ENCODE results near the gene AFDN.
A peak's percentile ranks its signal among the peaks of the same experiment; 100 is the strongest.

The AFDN gene

DNA sequence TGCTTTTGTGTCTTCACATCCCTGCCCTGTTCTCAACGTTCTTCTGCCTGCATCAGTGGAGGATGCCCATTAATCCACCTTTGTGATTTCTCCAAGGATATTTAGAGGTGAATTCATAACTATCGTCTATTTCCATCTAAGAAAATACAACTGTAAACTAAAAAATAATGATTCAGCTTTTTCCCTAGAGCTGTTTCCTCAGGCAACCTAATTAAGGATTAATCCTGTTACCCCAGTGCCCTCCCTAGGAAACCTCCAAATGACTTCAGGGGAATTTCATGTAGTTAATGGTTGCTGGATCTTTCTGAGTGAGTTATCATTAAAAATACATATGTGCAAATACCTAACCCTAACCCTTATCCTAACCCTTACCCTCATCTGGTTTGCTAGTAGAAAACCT is 14.6 kb upstream of the AFDN start:
- DNase-seq (ENCODE audit: low read depth) = no peak

DNA sequence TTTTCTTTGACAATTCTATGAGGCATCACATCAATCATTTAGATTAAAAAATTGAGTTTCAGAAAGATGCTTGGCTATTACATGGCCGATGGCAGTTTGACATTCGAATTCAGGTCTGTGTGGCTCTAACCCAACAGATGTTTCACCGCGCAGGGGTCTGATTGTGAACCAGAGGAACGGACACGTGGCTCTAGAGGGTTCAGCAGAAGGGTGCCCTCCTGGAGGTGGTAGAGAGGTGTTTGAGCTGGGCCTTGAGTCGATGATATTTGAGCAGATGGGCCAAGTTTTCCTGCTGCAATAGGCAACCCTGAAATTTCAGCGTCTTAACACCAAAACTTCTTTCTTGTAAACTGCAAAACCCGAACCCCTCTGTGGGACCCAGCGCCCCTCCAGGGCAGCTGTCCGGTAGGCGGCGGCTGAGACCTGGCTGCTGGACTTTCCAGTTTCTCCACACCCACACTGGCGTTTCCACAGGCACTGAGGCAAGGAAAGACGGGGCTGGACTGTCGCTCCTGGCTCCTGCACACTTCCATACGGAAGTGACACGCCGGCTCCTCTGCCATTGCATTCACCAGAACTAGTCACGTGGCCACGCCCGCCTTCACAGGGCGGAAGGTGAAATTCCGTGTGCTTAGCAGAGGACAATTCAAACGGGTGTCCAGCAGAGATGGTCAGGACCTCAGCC is 11.3 kb upstream of the AFDN start:
- DNase-seq (ENCODE audit: low read depth) = no peak

DNA sequence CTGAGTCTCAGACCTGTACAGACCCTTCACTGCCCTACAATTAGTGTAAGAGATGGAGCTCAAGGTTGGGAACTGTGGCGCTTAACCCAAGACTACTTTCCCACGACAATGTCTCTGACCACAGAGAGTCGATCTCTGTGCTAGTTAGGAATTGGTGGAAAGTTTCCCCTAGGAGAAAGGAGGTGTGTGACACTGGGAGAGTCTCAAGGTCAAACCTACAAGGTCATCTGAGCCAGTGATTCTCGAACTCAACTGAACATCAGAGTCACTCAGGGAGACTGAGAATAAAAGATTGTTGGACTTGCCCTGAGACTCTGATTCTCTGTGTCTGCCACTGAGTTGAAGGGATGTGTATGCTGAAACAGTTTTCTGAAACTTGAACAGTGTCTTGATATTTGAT is 9.7 kb upstream of the AFDN start:
- DNase-seq (ENCODE audit: low read depth) = no peak

DNA sequence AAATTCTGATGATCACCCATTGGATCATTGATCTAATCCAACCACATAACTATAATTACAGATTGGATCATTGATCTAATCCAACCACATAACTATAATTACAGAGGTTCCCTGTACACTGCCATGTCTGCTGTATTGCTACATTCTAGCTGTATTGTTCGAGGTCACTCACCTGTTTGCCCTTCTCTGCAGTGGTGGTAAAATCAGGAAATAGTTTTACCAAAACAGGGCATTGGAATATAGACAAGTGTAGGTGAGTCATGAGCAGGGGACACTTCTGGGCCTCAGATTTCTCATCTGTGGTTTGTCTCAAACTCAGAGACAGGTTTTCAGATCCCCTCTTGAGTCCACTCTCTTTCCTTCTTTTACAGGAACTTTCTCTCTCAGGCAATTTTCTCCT is 9.0 kb upstream of the AFDN start:
- no peak for DNase-seq (ENCODE audit: low read depth)

DNA sequence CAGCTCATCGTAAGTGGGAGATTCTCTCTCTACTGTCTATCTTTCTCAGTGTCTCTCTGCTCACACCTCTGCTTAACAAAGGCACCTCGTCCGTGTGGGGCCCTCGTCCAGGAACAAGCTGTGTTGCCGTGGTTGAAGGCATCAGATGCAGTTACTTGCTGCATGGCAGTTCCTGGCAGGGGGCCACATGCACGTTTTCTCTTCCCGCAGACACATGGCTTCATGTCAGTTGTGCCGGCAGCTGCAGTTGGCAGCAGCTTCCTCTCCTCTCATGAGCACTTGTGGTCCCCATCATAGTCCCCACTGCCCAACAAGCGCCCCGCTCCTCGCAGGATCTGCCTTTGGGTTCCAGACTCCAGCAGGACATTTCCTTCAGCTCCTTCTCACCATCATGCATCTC is 7.1 kb upstream of the AFDN start:
- DNase-seq (ENCODE audit: low read depth) = no peak

DNA sequence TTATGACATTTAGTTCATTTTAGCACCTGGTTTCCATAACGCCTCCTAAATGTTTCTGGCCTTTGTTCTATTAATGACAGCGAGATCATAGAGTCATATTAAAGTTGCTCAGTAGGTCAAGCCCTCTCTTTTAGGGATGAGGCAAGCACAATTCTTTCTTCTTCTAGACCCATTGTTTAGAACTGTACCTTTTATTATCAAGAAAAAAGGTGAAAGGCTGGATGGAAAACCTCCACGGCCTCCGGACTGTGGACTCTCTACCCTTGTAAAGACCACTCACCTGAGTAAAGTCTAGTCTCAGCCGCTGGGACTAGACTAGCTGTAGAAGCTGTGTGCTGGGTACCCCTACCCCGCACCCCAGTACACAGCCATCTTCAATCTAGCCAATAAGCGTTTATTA is 6.0 kb upstream of the AFDN start:
- DNase-seq (ENCODE audit: low read depth) = no peak

DNA sequence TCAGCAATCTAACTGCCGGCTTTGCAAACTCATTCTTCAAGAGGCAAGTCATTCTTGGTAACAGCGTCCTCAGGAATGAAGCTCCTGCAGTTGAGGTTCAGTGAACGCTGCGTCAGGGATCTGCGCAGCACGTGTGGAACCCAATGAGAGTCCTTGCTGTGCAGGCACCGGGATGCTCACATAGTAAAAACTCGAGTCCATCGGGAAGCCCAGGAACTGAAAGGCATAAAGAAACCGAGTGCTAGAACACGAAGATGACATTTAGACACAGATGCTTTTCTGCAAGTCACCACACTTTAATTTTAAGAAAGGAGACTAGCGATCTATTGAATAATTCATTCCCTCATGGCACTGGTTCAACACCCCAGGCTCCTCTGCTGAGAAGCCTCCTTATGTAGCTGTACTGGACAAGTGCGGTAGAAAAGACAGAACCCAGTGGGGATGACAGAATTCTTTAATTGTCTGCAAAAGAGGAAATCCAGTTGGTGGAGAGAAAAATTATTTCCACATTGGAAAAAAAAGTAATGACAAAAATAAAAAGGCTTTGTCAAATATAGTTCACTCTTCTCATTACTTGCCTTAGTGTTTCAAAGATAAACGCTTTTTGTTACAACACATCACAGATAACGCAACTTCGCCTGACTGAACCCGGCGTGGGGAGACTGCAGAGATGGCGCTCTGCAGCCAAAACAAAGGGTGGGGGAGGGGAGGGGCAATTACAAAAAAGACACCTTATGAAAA is 1.9 kb upstream of the AFDN start:
- DNase-seq (ENCODE audit: low read depth) = no peak

DNA sequence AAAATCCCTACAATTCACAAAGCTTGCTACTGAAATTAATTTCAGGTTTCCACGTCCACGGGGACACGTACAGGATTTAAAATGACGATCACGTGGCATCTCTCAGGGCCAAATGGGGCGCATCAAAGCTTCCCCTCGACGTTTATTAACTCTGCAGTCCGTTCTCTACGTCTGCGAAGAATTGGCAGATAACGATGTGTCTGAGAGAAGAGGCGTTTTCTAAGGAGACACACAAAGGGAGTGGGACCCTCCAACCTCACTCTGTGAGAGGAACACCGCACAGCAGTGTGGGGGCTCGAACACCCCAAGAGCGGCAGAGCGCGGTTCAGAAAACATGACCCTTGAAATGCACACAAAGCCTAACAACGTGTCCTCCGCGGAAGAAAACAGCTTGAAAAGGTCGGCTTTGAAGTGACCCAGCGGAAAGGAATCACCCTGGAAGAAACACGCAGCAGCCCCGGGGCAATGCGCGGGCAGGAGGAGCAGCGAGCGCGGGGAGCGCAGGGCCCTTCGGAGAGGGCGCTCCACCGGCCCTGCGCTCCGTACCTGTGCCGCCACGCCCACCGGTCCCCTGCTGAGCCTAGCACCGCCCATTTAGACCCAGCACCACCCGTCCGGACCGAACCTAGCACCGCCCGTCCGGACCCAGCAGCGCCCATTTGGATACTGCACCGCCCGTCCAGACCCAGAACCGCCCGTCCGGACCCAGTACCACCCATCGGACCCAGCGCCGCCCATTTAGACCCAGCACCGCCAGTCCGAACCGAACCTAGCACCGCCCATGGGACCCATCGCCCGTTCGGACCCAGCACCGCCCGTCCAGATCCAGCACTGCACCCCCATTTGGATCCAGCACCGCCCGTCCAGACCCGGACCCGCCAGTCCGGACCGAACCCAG is 1.1 kb upstream of the AFDN start:
- no peak for DNase-seq (ENCODE audit: low read depth)

DNA sequence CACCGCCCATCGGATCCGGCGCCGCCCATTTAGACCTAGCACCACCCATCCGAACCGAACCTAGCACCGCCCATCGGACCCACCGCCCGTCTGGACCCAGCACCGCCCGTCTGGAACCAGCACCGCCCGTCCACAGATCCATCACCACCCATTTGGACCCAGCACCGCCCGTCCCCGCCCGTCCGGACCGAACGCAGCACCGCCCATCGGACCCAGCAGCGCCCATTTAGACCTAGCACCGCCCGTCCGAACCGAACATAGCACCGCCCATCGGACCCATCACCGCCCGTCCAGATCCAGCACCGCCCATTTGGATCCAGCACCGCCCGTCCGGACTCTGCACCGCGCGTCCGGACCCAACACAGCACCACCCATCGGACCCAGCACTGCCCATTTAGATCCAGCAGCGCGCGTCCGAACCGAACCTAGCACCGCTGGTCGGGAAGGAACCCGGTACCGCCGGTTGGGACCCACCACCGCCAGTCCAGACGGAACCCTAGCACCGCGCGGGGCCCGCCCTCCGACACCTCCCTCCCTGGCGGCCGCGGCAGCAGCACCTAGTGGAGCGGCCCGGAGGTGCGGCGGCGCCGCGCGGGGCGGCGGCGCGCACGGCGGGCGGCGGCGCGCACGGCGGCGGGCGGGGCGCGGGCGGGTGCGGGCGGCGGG is 348 bp upstream of the AFDN start:
- DNase-seq (ENCODE audit: low read depth) = peak; percentile 22

DNA sequence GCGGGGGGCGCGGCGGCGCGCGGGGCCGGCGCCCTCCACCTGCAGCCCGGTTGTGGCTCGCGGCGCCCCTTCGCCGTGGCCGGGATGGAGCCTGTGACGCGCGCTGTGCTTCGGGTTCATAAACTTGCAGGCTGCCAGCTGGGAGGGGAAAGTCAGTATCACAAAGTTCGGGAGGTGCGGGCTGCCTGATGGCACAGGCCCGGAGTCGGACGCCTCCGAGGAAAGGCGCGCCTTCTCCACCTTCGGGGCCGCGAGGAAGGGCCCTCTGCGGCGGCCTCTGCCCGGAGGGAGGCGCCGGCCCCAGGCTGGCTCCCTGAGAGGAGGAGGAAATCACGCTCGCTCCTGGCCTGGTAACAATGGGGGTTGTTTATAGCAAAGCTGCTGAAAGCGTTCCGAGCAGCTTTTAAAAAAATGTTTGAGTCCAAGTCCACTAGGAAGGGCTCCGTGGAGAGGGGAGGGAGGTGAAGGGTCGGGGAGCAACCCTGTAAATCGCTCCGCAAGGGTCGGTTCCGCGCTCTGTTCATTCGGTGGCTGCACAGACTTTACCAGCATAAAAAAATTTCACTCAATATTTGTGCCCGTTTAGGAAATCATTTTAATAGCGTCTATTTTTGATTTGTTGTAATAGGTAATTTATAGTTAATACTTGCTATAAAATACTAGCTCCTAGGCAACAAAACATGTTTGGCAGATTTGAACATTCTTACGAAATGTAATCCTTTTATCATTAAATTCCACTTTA is 1.0 kb downstream of the AFDN start:
- DNase-seq (ENCODE audit: low read depth) = no peak

DNA sequence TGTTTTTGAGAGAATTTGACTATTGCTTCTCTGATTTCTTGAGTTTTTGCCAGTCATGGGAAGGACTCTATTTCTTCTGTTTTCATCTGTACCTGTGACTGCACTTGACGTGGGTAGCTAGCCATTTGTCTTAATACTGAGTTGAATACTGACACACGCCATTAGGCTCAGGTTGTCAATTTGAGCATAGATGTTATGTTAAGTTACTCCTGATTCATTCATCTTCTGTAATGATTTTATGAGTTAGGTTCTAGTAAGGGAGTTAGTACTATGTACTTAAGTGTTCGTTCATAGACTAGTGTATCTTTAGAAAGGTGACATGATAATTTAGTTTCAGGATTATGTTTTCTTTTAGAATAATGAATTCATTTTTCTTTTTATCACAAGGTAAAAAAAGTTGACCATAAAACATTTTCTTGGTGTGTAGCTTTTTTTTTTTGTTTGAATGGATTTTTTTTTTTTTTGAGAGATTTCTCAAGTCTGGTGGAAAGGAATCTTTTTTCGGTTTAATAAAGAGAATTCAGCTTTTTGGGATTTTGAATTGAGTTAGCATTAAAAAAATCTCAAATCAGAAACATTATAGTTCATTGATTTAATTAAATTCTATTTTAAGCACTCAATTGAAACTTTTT is 1.7 kb downstream of the AFDN start:
- no peak for DNase-seq (ENCODE audit: low read depth)

DNA sequence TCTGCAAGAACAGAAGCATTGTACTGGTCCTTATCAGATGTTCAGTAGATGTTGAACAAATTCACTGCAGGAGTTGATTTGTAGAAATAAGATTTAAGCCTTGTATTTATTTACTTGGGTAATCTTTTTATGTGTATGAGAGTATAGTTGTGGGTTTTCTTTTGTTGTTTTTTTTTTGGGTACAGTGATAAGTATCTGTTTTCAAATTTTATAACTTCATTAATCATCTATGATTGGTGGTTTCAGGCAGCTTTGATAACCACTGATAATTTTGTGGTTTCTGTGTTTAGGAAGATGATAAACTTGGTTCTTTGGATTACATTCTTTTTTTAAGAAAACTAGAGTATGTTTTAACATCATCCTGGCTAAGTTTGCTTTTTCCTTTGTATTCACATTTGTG is 2.8 kb downstream of the AFDN start:
- no peak for DNase-seq (ENCODE audit: low read depth)

DNA sequence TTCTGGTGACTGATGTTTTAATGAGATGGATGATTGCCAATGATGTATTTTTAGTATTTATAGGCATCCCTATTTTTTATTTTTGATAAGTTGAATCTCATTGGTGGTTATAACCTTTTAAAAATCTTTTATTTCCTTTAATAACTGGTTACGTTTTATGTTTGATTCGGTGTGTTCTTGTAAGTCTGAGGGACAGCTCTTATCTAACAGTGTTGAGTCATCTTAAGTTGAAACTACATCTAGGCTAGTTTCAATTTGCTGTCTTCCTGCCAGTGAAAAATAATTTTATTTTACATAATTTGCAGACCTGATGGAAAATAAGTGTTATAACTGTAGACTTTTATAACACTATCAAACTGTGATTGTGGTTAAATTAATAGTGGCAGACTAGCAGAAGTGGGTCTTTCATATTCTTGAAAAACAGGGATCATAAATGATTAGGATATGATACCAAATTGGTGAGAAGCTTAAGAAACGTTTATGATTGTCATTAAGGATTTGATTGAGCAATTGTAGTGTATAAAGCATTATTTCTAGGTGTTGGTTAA is 4.6 kb downstream of the AFDN start:
- DNase-seq (ENCODE audit: low read depth) = no peak

DNA sequence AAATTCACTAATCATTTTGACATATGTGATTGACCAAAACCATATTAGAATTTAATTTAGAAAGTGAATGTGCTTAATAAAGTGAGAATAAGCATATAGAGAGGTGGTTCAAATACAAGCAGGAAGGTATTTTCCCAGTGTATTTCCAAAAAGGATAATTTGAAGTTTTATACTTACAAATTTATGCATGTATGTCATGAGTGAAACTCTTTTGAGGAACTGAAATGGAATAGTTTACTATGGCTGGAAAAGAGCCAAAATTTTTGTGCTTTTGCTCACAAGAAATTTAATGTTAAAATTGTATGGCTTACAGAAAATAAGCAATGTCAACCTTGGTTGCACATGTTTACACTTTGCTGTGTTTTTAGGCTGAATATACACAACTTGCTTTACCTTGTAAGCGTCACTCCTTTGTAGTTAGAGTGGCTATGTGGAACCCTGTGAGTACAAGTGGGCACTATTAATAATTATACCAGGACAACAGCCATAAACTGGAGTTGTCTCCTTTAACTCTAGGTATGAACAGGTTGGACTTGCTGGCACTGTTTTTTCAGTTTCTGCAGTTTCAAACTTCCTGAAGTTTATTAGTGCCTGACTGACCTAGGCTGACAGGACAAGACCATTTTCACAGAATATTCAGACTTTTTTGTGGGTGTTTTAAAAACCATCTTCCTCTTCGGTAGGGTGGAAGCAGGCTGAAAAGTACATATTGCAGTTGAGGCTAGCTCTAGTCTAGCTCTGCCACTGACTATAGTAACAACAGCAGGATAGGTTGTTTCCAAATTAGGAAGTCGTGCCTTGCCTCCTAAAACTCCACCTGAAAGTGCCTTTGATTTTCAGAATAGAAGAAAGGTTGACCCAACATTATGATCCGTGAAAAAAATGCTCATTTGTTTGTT is 6.0 kb downstream of the AFDN start:
- no peak for DNase-seq (ENCODE audit: low read depth)

DNA sequence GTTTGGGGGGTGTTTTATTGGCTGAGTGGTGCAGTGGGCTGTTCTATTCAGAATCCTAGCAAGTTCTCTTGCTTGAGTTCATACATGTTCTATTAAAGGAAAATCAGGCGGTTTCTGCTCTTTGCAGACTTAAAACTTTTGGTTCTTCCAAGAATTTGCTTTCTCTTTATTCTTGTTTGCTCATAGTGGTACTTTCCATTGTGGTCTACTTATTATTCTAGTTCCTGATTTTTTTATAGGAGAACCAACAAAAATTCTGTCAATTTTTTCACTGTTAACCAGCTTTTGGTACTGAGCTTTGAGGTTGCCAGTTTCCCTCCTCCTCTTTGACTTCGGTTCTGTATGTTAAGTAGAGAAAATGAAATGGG is 6.7 kb downstream of the AFDN start:
- DNase-seq (ENCODE audit: low read depth) = no peak

DNA sequence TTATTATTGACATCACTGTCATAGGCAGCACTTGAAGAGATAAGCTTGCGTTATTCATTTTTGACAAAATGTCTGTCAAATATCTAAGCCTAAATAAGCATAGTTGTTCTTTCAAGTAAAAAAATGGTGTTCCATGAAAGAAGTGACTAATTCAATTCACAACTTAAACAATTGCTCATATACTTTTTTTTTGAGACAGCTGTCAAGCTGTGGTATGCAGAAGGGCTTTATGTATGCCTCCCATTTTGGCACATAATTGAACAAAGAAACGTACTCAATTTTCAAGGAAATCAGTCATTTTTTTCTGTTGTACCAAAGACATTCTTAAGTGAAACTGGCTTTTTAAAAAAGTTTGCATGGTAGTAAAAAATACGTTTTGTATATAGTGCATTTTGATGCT is 8.5 kb downstream of the AFDN start:
- no peak for DNase-seq (ENCODE audit: low read depth)

DNA sequence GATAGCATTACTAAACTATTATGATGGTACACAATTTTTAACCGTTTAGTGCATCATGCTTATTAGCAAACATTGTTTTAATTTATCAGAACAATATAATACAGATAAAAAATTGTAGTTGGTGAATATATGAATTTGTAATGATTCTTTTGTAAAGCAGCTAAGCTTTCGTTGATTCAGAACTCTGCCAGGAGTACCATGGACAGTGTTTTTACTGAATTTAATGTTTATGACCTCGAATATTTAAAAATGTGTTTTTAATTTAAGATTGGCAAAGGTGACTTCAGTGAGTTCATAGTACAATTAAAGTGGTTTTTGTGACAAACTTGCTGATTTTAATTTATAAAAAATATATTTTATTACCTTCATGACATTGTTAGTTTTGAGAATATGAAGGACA is 10.0 kb downstream of the AFDN start:
- DNase-seq (ENCODE audit: low read depth) = no peak

DNA sequence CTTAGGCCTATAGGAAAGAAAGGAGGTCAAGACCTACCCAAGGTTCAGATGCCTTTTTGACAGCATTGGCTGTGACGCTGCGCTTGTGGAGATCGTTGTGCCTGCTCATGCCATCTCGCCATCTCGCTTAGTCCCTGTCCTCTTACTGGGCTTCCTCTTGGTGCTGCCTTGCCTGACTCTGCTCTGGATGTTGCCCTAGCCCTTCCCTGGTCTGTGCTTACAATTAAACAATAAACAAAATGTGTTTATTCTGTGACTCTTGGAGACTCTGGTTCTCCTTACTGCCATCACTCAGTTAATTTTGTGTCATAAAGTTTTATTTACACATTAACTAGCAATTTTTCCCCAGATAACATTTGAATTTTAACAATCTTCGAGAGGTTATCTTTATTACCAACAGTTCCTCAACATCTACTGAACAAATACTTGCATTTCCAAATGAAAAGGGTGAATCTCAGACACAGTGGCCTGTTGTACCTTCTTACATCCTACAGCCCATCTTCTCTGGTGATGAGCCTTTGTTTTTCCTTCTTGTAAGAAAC is 11.6 kb downstream of the AFDN start:
- no peak for DNase-seq (ENCODE audit: low read depth)

DNA sequence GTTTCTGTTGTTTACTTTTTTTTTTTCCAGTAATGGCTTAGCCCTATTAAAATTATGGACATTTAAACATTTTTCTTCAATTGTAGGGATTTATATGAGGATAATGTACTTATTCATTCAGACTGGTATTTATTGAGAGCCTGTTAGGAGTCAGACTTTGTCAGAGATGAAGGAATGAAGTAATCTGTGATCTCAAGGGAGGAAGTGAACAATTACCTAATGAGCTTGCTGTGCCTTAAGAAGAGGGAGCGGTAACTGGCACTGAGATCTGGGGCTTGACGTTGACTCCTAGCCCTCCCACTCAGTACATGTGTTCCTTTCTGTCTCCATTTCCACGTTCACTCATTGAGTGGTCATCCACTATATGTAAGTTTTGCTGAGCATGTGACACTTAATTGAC is 12.6 kb downstream of the AFDN start:
- DNase-seq (ENCODE audit: low read depth) = no peak

DNA sequence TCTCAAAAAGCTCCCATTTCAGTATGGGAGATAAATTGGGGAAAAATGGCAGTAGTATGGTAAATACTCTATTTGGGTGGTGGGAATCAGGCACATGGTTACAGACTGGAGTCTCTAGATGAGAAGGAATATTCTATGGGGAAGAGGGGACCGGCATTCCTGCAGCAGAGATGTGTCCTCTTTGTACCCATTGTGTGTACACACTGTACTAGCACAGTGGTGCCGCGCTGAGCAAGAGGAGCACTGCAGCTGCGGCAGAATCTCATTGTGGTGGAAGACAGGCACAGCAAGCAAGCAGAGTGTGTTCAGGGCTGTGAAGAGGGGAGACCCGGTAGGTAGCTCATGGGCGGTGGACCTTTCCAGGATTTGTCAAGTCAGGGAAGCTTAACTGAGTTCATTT is 13.0 kb downstream of the AFDN start:
- no peak for DNase-seq (ENCODE audit: low read depth)

Measured in stimulated activated CD8-positive, alpha-beta memory T cell treated with anti-CD3 and anti-CD28 coated beads, Interleukin-15, amount 100 ng/mL, for 1 hour (primary cell).